Activated T-helper 9 cell treated with anti-CD3 and anti-CD28 coated beads, Interleukin-2, amount 50 U/mL, for 16 hours (primary cell): ENCODE measurements around the gene OR7D4.
"Not testable (repeated sequence)": the region's sequence is repeated elsewhere in the genome, so short reads cannot be mapped to it uniquely, and the experiment has no call there.

Experiments used
- DNase-seq: peaks from one replicate; pipeline ENCODE4 v3.0.0-alpha.2; 2020; ENCODE audit warnings: low read depth

OR7D4 gene

GRCh38 chr19:9219489-9219888 lies at the start of gene OR7D4:
TSS of gene OR7D4 (minus strand) at chr19:9219589. CDS start at chr19:9214837, 4,752 bp downstream.
- no peak for DNase-seq

GRCh38 chr19:9251236-9251635 lies 31.8 kb upstream of the OR7D4 start:
- DNase-seq = no peak

GRCh38 chr19:9250630-9251029 lies 31.2 kb upstream of the OR7D4 start, which contains the start of gene OR7E24:
TSS of gene OR7E24 (plus strand) at chr19:9250930. CDS start at chr19:9251044, 114 bp downstream.
- DNase-seq = no peak

- peak; percentile 45 for DNase-seq
These were observed 13.8 kb downstream of the OR7D4 start for GRCh38 chr19:9205501-9206113.

GRCh38 chr19:9198044-9198443 lies 21.3 kb downstream of the OR7D4 start:
- DNase-seq = not testable (repeated sequence)

GRCh38 chr19:9189535-9189934 lies 29.9 kb downstream of the OR7D4 start:
- DNase-seq = no peak

GRCh38 chr19:9187191-9187590 lies 32.2 kb downstream of the OR7D4 start:
- DNase-seq = no peak

GRCh38 chr19:9183000-9183399 lies 36.4 kb downstream of the OR7D4 start:
- DNase-seq = no peak

GRCh38 chr19:9178901-9179300 lies 40.5 kb downstream of the OR7D4 start, which contains the start of gene OR7D2:
TSS of gene OR7D2 (plus strand) at chr19:9178979. CDS start at chr19:9185782, 6,803 bp downstream.
- no peak for DNase-seq

- DNase-seq = no peak
These were observed 44.1 kb downstream of the OR7D4 start for GRCh38 chr19:9175326-9175725.

- no peak for DNase-seq
These were observed 47.9 kb downstream of the OR7D4 start for GRCh38 chr19:9171393-9171991.

GRCh38 chr19:9166846-9167245 lies 52.5 kb downstream of the OR7D4 start:
- no peak for DNase-seq

GRCh38 chr19:9165261-9165660 lies 54.1 kb downstream of the OR7D4 start:
- DNase-seq = no peak

- DNase-seq = no peak
These were observed 58.0 kb downstream of the OR7D4 start for GRCh38 chr19:9161427-9161826.
